Testis (tissue), 3 donors: ENCODE data around the gene C4BPB. TPM values are rescaled to one million over a fixed set of nuclear protein-coding genes. Genes with fewer than 3 reads are reported as not detected.

ENCODE experiments used
- DNase-seq: peaks from one replicate; pipeline ENCODE4 v3.0.0-alpha.2; 2019
- H3K27ac ChIP-seq, 2 donors: fragments of 200-600 bp; sonication (generic); one replicate each; pipeline ENCODE4 v1.5.1; 2019
- H3K27me3 ChIP-seq: fragments of 200-600 bp; sonication (generic); one replicate; pipeline ENCODE4 v1.5.1; 2019
- H3K36me3 ChIP-seq: fragments of 200-600 bp; sonication (generic); one replicate; pipeline ENCODE4 v1.5.1; 2017; ENCODE audit warnings: low read depth; ENCODE audit errors: missing control alignments
- H3K4me1 ChIP-seq: fragments of 200-600 bp; sonication (generic); one replicate; pipeline ENCODE4 v1.5.1; 2019
- H3K4me3 ChIP-seq, 2 donors: fragments of 200-600 bp; sonication (generic); one replicate each; pipeline ENCODE4 v1.5.1; 2017 to 2019
- H3K9me3 ChIP-seq: fragments of 200-600 bp; sonication (generic); one replicate; pipeline ENCODE4 v1.5.1; 2017
- POLR2A ChIP-seq: fragments of 450-650 bp; IDR thresholded peaks from one replicate; pipeline ENCODE4 v1.6.1; 2017; ENCODE audit warnings: antibody characterized with exemption, mild to moderate bottlenecking, moderate library complexity
- WGBS, 2 donors: methylation state at CpG; one replicate each; pipeline ENCODE4 v1.1.5; 2018; 5-methylcytosine and 5-hydroxymethylcytosine counted together
- intact Hi-C: fragments of 100-400 bp; cut with DNase I; formaldehyde crosslinking; loops from one replicate; pipeline ENCODE4 v1.15.1; 2023; ENCODE audit warnings: low total_unique reads
- polyA plus RNA-seq: library from polyadenylated mRNA; stranded (reverse); fragments of 350-450 nt; fragmentation: Illumina TruSeq; extraction: RNeasy Lipid Tissue Mini Kit (QIAGEN cat#74804); gene quantifications from one replicate; pipeline ENCODE4 v1.2.3, GENCODE V29; 2014; ENCODE audit warnings: low read depth, low replicate concordance; ENCODE audit not compliant: insufficient read depth
- total RNA-seq, 2 donors: library from RNA; depleted of rRNA; stranded (reverse); fragments of >200 nt; gene quantifications; one replicate each; pipeline ENCODE4 v1.2.3, GENCODE V29; 2016
- TF ChIP-seq, protein P1 (sequence below), 3 experiments: fragments of 450-650 bp in 2 of 3; fragments of 200-600 bp in 1 of 3; sonication (generic) in 1 of 3; IDR thresholded peaks; one replicate each; pipeline ENCODE4 v1.5.1; 2016 to 2019; ENCODE audit warnings: antibody characterized with exemption in 3 of 3, mild to moderate bottlenecking in 2 of 3, moderate library complexity in 1 of 3

The C4BPB gene
- total and polyA plus RNA-seq, 3 donors from 2014 or later, result 0.63 to 1.6 (median 0.87) TPM

- Histone ChIP-seq H3K4me3 (no peak overlapping the region), H3K36me3 (no peaks in the 10 kb centered on the region), H3K27ac (no peak overlapping the region), H3K9me3 (no peaks in the 10 kb centered on the region), H3K4me1 (no peaks in the 10 kb centered on the region), H3K27me3 (no peaks in the 10 kb centered on the region)
- no peak for DNase-seq
- intact Hi-C loops, result no loop called here
- 70 to 79% methylated on average over 4 of the region's 4 CpGs for WGBS, 2 donors
- no peak for TF ChIP-seq POLR2A
- TF ChIP-seq, protein P1, sequence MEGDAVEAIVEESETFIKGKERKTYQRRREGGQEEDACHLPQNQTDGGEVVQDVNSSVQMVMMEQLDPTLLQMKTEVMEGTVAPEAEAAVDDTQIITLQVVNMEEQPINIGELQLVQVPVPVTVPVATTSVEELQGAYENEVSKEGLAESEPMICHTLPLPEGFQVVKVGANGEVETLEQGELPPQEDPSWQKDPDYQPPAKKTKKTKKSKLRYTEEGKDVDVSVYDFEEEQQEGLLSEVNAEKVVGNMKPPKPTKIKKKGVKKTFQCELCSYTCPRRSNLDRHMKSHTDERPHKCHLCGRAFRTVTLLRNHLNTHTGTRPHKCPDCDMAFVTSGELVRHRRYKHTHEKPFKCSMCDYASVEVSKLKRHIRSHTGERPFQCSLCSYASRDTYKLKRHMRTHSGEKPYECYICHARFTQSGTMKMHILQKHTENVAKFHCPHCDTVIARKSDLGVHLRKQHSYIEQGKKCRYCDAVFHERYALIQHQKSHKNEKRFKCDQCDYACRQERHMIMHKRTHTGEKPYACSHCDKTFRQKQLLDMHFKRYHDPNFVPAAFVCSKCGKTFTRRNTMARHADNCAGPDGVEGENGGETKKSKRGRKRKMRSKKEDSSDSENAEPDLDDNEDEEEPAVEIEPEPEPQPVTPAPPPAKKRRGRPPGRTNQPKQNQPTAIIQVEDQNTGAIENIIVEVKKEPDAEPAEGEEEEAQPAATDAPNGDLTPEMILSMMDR (IDR thresholded peaks at IDR 0.05), result no peak
These were observed 28.8 kb upstream of the C4BPB start for GRCh38 chr1:207059881-207060280.

DNA sequence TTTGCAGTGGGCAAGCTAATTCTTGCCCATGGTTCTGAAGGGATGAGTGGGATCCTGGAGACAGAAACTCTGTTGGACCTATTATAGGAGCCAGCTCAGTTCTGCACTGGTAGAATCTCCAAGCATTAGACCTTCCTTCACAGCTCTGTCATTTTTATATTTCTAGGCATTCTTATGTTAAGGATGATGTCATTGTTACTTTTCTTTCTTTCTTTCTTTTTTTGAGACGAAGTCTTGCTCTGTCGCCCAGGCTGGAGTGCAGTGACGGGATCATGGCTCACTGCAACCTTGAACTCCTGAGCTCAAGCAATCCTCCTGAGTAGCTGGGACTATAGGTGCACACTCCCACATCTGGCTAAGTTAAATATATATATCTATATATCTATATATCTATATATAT is 28.1 kb upstream of the C4BPB start:
- intact Hi-C loops, result no loop called here
- Histone ChIP-seq H3K4me3 (no peak overlapping the region), H3K27ac (no peak overlapping the region), H3K9me3 (no peaks in the 10 kb centered on the region), H3K36me3 (no peaks in the 10 kb centered on the region), H3K27me3 (no peaks in the 10 kb centered on the region), H3K4me1 (no peaks in the 10 kb centered on the region)
- TF ChIP-seq POLR2A, result no peak
- TF ChIP-seq, protein P1 (IDR thresholded peaks at IDR 0.05), result no peak
- DNase-seq, result no peak
- WGBS, 2 donors, result 56 to 66% methylated on average over 3 of the region's 3 CpGs

DNA sequence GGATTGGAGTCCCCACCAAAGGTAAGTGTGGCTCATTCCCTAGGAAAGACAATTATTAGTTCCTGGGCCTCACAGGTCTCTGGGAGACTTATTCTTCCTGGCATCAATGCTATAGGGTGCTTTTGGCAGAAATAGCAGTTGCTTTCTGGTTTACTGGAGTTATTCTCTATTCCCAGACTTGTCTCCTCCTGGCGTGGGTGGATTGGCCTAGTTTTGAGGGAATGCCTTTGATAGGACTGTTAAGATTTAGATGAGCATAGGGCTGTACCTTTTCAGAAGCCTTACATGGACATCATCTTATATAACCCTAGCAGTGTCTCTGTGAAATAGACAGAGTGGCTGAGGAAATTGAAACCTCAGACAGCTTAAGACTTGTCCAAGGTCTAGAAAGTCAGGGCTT is 26.6 kb upstream of the C4BPB start:
- Histone ChIP-seq H3K27ac (no peak overlapping the region), H3K27me3 (no peaks in the 10 kb centered on the region), H3K9me3 (no peaks in the 10 kb centered on the region), H3K4me1 (no peaks in the 10 kb centered on the region), H3K4me3 (no peak overlapping the region), H3K36me3 (peaks cover 4% of the 10 kb centered on the region)
- TF ChIP-seq, protein P1 (IDR thresholded peaks at IDR 0.05), result no peak
- TF ChIP-seq POLR2A, result no peak
- intact Hi-C loops, result no loop called here
- no peak for DNase-seq
- 93 to 100% methylated on average over 1 of the region's 1 CpG for WGBS, 2 donors

DNA sequence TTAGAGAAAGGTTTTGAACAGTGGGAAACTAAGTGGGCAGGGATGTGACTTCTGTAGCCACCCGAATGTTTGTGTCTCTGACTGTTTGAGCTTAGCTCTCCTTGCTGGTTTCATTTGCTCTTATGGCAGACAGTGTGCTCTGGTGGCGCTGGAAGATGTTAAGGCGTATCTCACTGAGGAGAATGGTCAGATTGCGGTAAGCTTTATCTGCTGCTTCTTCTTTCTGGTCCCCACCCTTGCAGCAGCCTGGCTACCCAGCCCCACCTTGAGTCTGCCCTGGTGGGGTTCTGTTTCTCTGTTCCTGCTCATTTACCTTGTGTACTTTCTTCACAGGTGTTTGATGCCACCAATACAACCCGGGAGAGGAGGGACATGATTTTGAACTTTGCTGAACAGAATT is 25.6 kb upstream of the C4BPB start:
- peaks cover 4% of the 10 kb centered on the region for H3K36me3 ChIP-seq

DNA sequence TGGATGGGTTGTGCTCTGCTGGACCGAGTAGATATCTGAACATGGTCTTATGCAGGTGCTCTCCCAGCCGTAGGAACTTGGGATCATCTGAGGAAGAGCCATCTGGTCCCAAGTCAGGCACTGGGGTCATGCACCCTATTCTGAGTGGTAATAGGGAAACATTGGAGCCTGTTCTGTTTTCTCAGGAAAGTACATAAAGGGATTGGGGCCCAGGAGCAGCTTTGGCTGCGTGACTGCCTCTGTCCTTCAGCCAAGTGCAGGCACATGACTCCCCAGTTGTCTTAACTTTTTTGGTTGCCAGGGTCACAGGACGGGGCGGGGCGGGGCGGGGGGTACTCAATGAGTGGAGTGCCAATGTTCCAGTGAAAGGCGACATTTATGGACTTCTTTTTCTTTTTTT is 24.1 kb upstream of the C4BPB start:
- H3K27me3 ChIP-seq, result no peaks in the 10 kb centered on the region
- TF ChIP-seq, protein P1 (IDR thresholded peaks at IDR 0.05), result no peak
- TF ChIP-seq POLR2A, result no peak
- DNase-seq, result no peak
- H3K9me3 ChIP-seq, result no peaks in the 10 kb centered on the region
- 82 to 88% methylated on average over 8 of the region's 8 CpGs for WGBS, 2 donors
- intact Hi-C loops, result no loop called here
- H3K27ac ChIP-seq, result no peak overlapping the region
- H3K4me1 ChIP-seq, result no peaks in the 10 kb centered on the region
- H3K4me3 ChIP-seq, result no peak overlapping the region
- peaks cover 4% of the 10 kb centered on the region for H3K36me3 ChIP-seq

More for the DNA sequence above, 25.6 kb upstream of the C4BPB start:
- WGBS, 2 donors, result 90 to 96% methylated on average over 5 of the region's 5 CpGs
- Histone ChIP-seq H3K27me3 (no peaks in the 10 kb centered on the region), H3K4me1 (no peaks in the 10 kb centered on the region), H3K4me3 (no peak overlapping the region), H3K9me3 (no peaks in the 10 kb centered on the region), H3K27ac (no peak overlapping the region)
- no peak for TF ChIP-seq POLR2A
- TF ChIP-seq, protein P1 (IDR thresholded peaks at IDR 0.05), result no peak
- intact Hi-C loops, result no loop called here
- no peak for DNase-seq
